ENCODE data around the gene PNPO.

PNPO gene

DNA sequence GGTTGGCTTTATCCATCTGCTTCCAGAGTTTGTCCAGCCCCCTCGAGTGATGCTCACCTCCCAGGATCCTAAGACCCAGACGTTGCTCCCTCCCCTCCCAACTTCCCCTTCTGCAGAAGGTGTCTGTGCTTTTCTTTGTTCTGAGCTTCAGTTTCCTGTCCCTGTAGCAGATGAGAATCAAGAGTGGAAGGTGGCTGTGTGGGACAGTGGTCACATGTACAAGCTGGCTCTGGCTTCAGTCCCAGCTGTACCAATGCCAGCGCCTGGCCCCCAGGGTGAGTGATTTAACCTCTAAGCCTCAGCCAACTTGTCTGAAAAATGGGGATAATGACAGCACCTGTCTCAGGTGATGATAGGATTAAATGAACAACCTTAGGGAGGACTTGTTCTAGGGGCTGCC is 8.6 kb downstream of the PNPO start:
- Histone ChIP-seq H3K4me1 (ENCODE audit: control insufficient read depth, insufficient read depth, low read length) (no peaks in the 10 kb centered on the region), H3K4me3 (ENCODE audit: low read length) (no peak overlapping the region), H3K36me3 (ENCODE audit: control insufficient read depth, insufficient read depth, low read length) (no peaks in the 10 kb centered on the region), H3K9me3 (ENCODE audit: control insufficient read depth, insufficient read depth, low read length) (no peaks in the 10 kb centered on the region), H3K27me3 (ENCODE audit: control insufficient read depth, insufficient read depth, low read length) (no peaks in the 10 kb centered on the region), H3K27ac (ENCODE audit: low read length) (no peak overlapping the region)
- DNase-seq (ENCODE audit: low read depth, low spot score), result no peak
- no CpG with 5 or more reads among the region's 3 CpGs for WGBS (ENCODE audit: insufficient coverage, insufficient read length)

GRCh38 chr17:47950448-47950847 is 9.1 kb downstream of the PNPO start:
- no peaks in the 10 kb centered on the region for H3K9me3 ChIP-seq (ENCODE audit: control insufficient read depth, insufficient read depth, low read length)
- H3K4me1 ChIP-seq (ENCODE audit: control insufficient read depth, insufficient read depth, low read length), result no peaks in the 10 kb centered on the region

GRCh38 chr17:47952171-47953021 is 11.0 kb downstream of the PNPO start:
- no peaks in the 10 kb centered on the region for H3K36me3 ChIP-seq (ENCODE audit: control insufficient read depth, insufficient read depth, low read length)
- H3K4me1 ChIP-seq (ENCODE audit: control insufficient read depth, insufficient read depth, low read length), result peaks cover 5% of the 10 kb centered on the region; the same call in 1 of the 2 replicates
- H3K9me3 ChIP-seq (ENCODE audit: control insufficient read depth, insufficient read depth, low read length), result no peaks in the 10 kb centered on the region
- no peak overlapping the region for H3K4me3 ChIP-seq (ENCODE audit: low read length)
- no peaks in the 10 kb centered on the region for H3K27me3 ChIP-seq (ENCODE audit: control insufficient read depth, insufficient read depth, low read length)
- no peak overlapping the region for H3K27ac ChIP-seq (ENCODE audit: low read length)
- no peak for DNase-seq (ENCODE audit: low read depth, low spot score)
- no CpG with 5 or more reads among the region's 12 CpGs for WGBS (ENCODE audit: insufficient coverage, insufficient read length)

More at GRCh38 chr17:47950448-47950847, 9.1 kb downstream of the PNPO start:
- no peak overlapping the region for H3K4me3 ChIP-seq (ENCODE audit: low read length)
- no peak overlapping the region for H3K27ac ChIP-seq (ENCODE audit: low read length)
- DNase-seq (ENCODE audit: low read depth, low spot score), result no peak
- no CpG with 5 or more reads among the region's 4 CpGs for WGBS (ENCODE audit: insufficient coverage, insufficient read length)
- H3K36me3 ChIP-seq (ENCODE audit: control insufficient read depth, insufficient read depth, low read length), result no peaks in the 10 kb centered on the region
- no peaks in the 10 kb centered on the region for H3K27me3 ChIP-seq (ENCODE audit: control insufficient read depth, insufficient read depth, low read length)

DNA sequence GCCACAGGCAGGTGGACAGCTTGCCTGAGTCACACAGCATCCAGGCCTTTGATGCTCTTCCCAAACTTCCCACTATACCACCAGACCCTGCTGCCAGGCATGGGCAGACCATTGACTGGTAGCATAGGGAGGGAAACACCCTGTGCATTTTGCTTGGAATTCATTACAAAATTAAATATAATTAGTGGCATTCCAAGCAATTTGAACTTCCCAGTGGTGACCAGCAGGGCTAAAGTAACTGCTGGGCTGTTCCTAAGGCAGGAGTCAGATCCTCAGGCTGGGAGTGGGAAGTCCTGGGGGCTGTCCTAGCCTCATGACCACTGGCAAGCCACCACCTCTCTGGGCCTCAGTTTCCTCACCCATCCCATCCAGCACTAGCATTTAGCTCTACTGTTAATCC is 12.5 kb downstream of the PNPO start:
- no peak for DNase-seq (ENCODE audit: low read depth, low spot score)
- Histone ChIP-seq H3K4me3 (ENCODE audit: low read length) (no peak overlapping the region), H3K4me1 (ENCODE audit: control insufficient read depth, insufficient read depth, low read length) (peaks cover 10% of the 10 kb centered on the region; the same call in 1 of the 2 replicates), H3K27ac (ENCODE audit: low read length) (no peak overlapping the region), H3K36me3 (ENCODE audit: control insufficient read depth, insufficient read depth, low read length) (no peaks in the 10 kb centered on the region), H3K9me3 (ENCODE audit: control insufficient read depth, insufficient read depth, low read length) (no peaks in the 10 kb centered on the region), H3K27me3 (ENCODE audit: control insufficient read depth, insufficient read depth, low read length) (no peaks in the 10 kb centered on the region; the same call in 1 of the 2 replicates)

DNA sequence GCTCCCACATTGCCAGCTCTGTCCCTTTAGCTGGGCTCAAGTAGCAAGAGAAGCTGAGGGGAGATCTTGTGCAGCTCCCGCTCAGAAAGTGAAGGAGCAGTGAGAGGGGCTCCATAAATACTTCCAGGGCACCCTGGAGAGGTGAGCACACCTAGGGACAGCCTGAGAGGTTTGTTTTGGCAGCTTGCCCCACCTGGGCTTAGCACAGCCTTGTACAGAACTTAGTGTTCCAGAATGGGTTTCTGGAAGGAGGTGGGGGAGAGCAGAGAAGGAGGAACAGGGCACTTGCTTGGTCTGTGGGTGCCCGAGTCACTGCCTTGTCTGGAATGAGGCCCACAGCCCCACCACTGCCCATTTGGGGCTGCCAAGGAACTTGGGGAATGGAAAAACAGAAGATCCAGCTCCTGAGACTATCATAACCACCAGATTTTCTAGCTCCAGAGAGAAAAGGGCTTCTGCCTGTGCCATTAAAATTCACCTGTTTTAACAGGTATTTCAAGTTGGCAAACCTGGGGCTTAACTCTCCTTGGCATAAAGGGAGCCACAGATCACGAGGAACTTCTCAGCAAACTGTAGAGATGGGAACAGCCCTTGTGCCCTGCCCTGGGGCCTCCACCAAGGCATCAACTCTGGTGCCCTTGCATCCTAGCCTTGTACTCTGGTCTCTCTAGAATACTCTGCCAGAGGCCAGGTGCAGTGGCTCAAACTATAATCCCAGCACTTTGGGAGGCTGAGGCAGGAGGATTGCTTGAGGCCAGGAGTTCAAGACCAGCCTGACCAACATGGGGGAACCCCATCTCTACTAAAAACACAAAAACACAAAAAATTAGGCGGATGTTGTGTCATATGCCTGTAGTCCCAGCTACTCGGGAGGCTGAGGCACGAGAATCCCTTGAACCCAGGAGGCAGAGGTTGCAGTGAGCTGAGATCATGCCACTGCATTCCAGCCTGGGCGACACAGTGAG is 14.4 kb downstream of the PNPO start:
- H3K4me3 ChIP-seq (ENCODE audit: low read length), result no peak overlapping the region
- no peak overlapping the region for H3K27ac ChIP-seq (ENCODE audit: low read length)
- no peaks in the 10 kb centered on the region; the same call in 1 of the 2 replicates for H3K27me3 ChIP-seq (ENCODE audit: control insufficient read depth, insufficient read depth, low read length)
- no peaks in the 10 kb centered on the region for H3K36me3 ChIP-seq (ENCODE audit: control insufficient read depth, insufficient read depth, low read length)
- H3K9me3 ChIP-seq (ENCODE audit: control insufficient read depth, insufficient read depth, low read length), result no peaks in the 10 kb centered on the region
- H3K4me1 ChIP-seq (ENCODE audit: control insufficient read depth, insufficient read depth, low read length), result peaks cover 10% of the 10 kb centered on the region; the same call in 1 of the 2 replicates
- DNase-seq (ENCODE audit: low read depth, low spot score), result no peak
- WGBS (ENCODE audit: insufficient coverage, insufficient read length), result no CpG with 5 or more reads among the region's 7 CpGs

DNA sequence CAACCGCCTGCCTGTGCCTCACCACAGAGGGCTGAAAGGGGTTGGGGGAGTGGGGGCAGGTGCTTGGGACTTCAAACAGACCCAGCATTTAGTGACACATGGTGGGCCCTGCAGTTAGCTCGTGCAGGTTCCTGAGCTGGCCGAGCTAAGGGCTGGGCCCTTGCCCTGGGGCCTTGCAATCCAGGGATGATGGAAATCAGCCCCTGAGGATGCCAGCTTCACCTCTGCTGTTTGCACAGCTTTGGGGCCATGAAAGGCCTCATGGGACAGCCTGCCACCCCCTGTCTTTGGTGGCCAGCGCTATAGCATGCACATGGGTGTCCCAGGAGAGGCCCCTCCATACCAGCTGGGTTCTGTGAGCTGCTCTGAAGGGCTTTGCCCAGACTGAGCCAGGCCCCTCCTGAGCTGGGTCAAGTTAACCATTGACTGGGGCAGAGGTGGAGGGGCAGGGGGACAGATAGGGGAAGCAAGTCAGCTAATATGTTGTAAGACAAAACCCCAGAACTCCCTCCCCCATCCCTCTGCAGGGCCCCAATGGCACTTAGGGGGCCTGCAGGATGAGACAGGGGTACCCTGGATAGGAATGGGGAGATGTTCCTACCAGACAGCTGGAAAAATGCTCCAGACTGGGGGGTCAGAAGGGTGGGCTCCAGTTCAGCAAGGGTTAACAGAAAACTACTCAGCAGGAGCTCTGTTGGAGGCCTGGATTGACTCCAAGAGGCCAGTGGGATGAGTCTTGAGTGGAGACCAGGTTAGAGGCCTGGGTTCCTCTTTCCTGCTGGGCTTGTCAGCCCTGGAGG is 15.6 kb downstream of the PNPO start:
- H3K9me3 ChIP-seq (ENCODE audit: control insufficient read depth, insufficient read depth, low read length), result no peaks in the 10 kb centered on the region
- peaks cover 10% of the 10 kb centered on the region; the same call in 1 of the 2 replicates for H3K4me1 ChIP-seq (ENCODE audit: control insufficient read depth, insufficient read depth, low read length)
- H3K27ac ChIP-seq (ENCODE audit: low read length), result no peak overlapping the region
- no peak for DNase-seq (ENCODE audit: low read depth, low spot score)
- H3K27me3 ChIP-seq (ENCODE audit: control insufficient read depth, insufficient read depth, low read length), result no peaks in the 10 kb centered on the region; the same call in 1 of the 2 replicates
- no peak overlapping the region for H3K4me3 ChIP-seq (ENCODE audit: low read length)
- WGBS (ENCODE audit: insufficient coverage, insufficient read length), result no CpG with 5 or more reads among the region's 4 CpGs
- H3K36me3 ChIP-seq (ENCODE audit: control insufficient read depth, insufficient read depth, low read length), result no peaks in the 10 kb centered on the region

- no peak for DNase-seq (ENCODE audit: low read depth, low spot score)
- Histone ChIP-seq H3K4me3 (ENCODE audit: low read length) (no peak within 1 kb of the TSS), H3K27me3 (ENCODE audit: control insufficient read depth, insufficient read depth, low read length) (no peaks in the 10 kb centered on the region; the same call in 1 of the 2 replicates), H3K9me3 (ENCODE audit: control insufficient read depth, insufficient read depth, low read length) (no peaks in the 10 kb centered on the region), H3K36me3 (ENCODE audit: control insufficient read depth, insufficient read depth, low read length) (no peaks in the 10 kb centered on the region), H3K4me1 (ENCODE audit: control insufficient read depth, insufficient read depth, low read length) (peaks cover 10% of the 10 kb centered on the region; the same call in 1 of the 2 replicates), H3K27ac (ENCODE audit: low read length) (no peak within 1 kb of the TSS)
- no CpG with 5 or more reads among the region's 16 CpGs for WGBS (ENCODE audit: insufficient coverage, insufficient read length)
These were observed 16.5 kb downstream of the PNPO start, which contains the start of gene PRR15L for GRCh38 chr17:47957591-47958490. Gene PRR15L, minus strand, starts transcription at chr17:47957883. Its CDS starts 4,649 bp downstream, at chr17:47953234.

GRCh38 chr17:47959825-47960655 is 18.7 kb downstream of the PNPO start:
- DNase-seq (ENCODE audit: low read depth, low spot score), result no peak
- WGBS (ENCODE audit: insufficient coverage, insufficient read length), result no CpG with 5 or more reads among the region's 8 CpGs
- no peaks in the 10 kb centered on the region for H3K9me3 ChIP-seq (ENCODE audit: control insufficient read depth, insufficient read depth, low read length)
- no peaks in the 10 kb centered on the region for H3K36me3 ChIP-seq (ENCODE audit: control insufficient read depth, insufficient read depth, low read length)
- H3K27ac ChIP-seq (ENCODE audit: low read length), result no peak overlapping the region
- H3K4me3 ChIP-seq (ENCODE audit: low read length), result no peak overlapping the region
- H3K27me3 ChIP-seq (ENCODE audit: control insufficient read depth, insufficient read depth, low read length), result no peaks in the 10 kb centered on the region; the same call in 1 of the 2 replicates
- peaks cover 10% of the 10 kb centered on the region; the same call in 1 of the 2 replicates for H3K4me1 ChIP-seq (ENCODE audit: control insufficient read depth, insufficient read depth, low read length)
